ENCODE results near the gene CD2AP.

- TF ChIP-seq PHF8 (IDR thresholded peaks at IDR 0.05; ENCODE audit: borderline replicate concordance, low read length) (no peak), CBX5 (IDR thresholded peaks at IDR 0.05; ENCODE audit: borderline replicate concordance, low read depth) (no peak), HNRNPLL (IDR thresholded peaks at IDR 0.05; ENCODE audit: low read depth, low read length, poor library complexity, severe bottlenecking) (no peak)
- TF ChIP-seq, protein P1, sequence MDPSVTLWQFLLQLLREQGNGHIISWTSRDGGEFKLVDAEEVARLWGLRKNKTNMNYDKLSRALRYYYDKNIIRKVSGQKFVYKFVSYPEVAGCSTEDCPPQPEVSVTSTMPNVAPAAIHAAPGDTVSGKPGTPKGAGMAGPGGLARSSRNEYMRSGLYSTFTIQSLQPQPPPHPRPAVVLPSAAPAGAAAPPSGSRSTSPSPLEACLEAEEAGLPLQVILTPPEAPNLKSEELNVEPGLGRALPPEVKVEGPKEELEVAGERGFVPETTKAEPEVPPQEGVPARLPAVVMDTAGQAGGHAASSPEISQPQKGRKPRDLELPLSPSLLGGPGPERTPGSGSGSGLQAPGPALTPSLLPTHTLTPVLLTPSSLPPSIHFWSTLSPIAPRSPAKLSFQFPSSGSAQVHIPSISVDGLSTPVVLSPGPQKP (CRISPR knock-in tag; IDR thresholded peaks at IDR 0.05): no peak
- TF ChIP-seq, protein P2, sequence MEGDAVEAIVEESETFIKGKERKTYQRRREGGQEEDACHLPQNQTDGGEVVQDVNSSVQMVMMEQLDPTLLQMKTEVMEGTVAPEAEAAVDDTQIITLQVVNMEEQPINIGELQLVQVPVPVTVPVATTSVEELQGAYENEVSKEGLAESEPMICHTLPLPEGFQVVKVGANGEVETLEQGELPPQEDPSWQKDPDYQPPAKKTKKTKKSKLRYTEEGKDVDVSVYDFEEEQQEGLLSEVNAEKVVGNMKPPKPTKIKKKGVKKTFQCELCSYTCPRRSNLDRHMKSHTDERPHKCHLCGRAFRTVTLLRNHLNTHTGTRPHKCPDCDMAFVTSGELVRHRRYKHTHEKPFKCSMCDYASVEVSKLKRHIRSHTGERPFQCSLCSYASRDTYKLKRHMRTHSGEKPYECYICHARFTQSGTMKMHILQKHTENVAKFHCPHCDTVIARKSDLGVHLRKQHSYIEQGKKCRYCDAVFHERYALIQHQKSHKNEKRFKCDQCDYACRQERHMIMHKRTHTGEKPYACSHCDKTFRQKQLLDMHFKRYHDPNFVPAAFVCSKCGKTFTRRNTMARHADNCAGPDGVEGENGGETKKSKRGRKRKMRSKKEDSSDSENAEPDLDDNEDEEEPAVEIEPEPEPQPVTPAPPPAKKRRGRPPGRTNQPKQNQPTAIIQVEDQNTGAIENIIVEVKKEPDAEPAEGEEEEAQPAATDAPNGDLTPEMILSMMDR (IDR thresholded peaks at IDR 0.05 in 2 of 3, conservative IDR thresholded peaks at IDR 0.05 in 1 of 3; ENCODE audit: insufficient read depth in 2 of 3, low read depth in 1 of 3, low read length in 3 of 3): no peak
Measured at GRCh38 chr6:47650553-47651432, 173.2 kb downstream of the CD2AP start.
